HCEC 1CT (cell line): ENCODE results near the gene HYDIN.
A peak's percentile ranks its signal among the peaks of the same experiment; 100 is the strongest.
"Not testable (repeated sequence)": the region's sequence is repeated elsewhere in the genome, so short reads cannot be mapped to it uniquely, and the experiment has no call there.

Experiments
- DNase-seq: peaks from one replicate; pipeline ENCODE4 v3.0.0-alpha.2; 2017

HYDIN gene

DNA sequence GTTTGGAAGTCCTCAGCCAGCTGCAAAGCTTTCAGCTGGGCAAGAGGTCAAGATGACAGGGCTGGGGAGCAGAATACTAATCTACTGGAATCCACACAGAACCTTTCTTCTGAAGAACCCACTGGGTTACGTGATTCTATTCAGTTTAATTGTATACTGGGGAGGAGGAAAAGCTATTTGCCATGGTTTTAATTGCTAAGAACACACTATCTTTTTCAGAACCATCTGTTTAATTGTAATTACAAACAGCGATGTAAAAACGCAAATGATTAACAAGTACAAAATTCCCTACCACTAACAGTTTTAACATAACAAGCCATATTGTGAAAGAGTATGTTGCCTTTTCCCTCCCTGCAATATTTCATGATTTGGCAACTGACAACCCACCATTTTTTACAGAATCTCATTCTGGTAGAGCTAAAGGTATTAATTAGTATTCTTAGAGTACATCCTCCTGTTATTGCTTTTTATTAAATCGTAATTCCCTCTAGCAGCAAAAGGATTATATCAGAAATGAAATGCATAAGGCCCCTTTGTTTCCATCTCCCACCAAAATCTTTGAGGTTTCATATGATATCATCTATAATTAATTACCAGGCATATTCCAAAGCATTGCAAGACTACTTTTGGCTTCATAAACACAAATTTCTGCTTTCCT lies 12.1 kb downstream of the HYDIN start:
- DNase-seq = no peak

DNA sequence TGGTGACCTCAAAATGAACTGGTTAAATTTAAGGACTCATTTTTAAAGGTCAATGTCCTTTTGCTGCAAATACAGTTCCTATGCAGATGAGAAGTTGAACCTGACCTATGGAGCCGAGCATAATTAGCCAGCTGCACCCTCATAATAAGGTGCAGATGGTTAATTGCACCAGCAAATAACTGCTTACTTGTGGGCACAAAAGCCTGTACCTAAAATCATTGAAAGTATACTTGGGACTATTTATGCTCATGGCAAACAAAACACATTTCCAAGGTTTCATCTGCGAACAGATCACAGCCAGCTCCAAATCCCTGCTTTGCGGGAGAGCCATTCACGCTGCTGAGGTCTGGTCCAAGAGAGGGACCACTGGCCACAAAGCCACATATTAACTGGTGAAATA lies 13.0 kb downstream of the HYDIN start:
- DNase-seq = no peak

DNA sequence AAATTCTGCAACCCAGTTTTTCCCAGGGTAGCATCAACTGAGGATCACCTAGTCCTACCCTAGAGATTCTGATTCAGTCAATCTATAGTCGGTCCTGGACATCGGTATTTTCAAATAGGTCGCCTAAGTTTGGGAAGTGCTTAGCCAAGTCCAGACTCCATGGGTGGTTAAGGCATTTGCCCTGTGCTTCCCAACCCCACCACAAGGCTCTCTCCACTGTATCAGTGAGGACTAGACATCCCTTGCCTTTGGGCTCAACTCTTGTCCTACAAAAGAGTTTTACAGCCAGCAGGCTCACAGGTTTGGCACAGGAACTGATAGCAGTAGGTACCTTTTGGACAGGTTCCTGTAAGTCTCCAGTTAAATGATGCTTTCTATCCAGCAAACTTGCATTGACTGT lies 13.8 kb downstream of the HYDIN start:
- DNase-seq = no peak

DNA sequence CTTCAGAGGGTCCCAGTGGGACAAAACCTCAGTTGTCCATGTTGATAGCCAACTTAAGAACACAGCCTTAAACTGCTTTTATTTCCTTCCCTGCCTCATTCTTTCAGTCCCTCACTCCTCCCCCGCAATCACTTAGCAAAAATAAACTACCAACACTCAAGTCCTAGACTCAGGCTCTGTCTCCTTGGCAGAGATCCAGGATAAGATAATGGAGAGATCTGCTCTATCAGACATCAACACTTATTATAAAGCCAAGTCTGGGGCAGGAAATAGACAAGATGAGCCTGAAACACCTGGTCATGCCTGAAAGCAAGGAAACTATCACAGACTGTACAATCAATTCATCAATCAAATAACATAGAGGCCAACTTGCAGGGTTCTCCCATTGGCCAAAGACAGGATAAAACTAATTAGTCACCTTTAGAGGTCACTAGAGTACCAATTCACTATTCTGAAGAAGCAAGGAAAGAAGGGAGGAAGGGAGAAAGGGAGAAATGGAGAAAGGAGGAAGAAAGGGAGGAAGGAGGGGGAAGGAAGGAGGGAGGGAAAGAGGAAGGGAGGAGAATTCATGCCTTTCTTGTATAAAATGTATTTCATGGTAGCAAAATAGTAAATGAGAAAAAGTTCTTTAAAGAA lies 15.7 kb downstream of the HYDIN start:
- DNase-seq = peak; percentile 10

DNA sequence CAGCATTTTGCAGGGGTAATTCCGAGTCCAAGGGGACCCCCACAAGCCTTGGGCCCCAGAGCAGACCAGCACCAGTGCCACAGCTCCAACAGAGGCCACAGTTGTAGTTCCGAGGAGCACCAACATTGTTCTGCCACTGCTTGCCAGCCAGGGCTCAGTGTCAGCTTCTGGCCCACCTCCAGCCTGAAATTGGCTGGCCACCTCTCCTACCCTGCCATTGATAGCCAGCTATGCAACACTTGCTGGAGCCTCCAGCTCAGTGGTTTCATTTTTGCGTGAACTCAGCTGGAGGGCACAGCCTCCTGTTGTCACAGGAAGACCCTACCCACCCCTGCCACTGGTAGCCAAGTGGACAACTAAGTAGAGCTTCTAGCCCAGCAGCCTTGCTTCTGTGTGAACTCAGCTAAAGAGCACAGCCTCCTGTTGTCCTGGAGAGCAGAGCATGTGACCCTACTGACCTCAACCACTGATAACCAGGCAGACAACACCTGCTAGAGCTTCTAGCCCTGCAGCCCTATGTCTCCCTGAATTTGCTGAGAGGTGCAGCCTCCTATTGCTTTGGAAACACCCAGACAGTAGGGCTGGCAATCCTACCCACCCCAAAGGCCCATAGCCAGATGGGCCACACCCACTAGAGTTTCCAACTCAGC lies 24.9 kb downstream of the HYDIN start:
- DNase-seq = no peak

DNA sequence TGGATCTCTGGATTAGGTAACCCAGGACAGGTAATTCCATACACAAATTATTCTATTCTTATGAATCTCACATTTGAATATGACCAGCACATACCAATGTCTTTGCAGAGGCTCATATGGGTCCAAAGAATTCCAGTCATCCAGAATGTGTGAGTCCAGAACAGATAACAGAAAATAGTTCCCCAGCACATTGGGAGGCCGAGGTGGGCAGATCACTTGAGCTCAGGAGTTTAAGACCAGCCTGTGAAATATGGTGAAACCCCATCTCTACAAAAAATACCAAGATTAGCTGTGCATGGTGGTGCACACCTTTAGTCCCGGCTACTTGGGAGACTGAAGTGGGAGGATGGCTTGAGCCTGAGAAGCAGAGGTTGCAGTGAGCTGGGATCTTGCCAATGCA lies 26.9 kb downstream of the HYDIN start:
- DNase-seq = no peak

DNA sequence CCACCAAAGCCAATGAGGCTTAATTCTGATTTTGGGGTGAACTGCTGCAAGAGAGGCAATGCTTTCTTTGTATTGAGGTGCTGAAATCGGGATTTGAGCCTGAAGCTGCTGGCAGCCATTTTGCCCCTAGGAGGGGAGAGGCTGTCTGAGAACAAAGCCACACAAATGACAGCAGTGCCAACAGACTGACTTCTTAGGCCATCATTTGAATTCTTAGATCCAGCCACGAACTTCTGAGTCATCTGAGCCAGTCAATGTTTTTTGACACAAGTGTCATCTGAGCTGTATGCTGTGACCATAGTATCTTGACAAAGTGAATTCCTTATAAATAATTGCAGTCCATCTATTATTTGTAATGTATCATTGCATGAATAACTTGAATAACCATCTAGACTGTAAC lies 29.0 kb downstream of the HYDIN start:
- DNase-seq = no peak

DNA sequence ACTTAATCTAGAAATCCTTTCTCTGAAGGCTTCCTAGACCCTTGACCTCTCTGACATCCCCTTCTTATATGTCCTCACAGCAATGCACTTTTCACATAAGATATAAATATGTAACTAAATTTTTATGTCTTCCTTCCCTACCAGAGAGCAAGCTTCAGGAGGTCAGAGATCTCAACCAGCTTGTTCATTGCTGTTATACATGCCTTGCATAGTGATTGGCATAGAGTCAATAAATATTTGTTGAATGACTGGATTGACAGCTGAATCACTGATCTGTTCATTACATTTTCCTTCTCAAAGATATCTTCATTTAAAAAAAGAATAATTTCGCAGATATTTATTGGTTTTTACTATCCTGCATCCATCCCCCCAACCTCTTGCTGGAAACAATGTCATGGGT lies 29.5 kb downstream of the HYDIN start:
- DNase-seq = no peak

DNA sequence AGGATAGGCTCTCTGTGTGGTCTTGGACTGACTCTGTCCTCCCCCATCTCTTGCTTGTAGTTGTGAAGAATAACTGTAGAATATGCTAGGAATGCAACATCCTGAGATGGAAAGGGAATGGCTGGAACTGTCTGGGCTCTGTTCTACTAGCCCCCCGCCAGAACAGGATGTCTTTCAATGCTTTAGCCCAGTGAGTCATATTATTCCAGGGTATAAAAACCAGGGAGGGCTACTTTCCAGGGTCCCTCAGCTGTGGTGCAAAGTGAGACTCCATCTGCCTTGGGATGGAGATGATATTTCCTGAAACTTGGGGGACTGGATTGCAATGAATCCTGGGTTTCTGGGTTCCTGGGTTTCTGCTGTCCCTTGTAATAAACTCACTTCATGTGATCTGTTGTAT lies 32.1 kb downstream of the HYDIN start:
- DNase-seq = no peak

DNA sequence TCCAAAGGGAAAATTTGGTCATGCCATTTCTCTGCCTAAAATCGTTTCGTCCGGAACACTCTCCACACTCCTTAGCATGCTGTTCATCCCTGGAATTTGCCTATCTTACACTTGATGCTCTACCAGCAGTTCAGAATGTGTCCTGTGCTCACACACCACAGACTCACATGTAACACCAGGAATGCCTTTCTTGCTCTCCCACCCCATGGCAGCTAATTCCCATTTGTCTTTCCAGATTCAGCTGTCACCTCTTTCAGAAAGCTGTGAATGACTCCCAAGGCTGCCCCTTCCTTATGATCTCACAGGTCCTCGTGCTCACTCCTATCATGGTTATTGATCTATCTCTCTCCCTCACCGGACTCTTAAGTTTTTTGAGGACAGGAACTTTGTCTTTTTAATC lies 38.1 kb downstream of the HYDIN start:
- DNase-seq = no peak

DNA sequence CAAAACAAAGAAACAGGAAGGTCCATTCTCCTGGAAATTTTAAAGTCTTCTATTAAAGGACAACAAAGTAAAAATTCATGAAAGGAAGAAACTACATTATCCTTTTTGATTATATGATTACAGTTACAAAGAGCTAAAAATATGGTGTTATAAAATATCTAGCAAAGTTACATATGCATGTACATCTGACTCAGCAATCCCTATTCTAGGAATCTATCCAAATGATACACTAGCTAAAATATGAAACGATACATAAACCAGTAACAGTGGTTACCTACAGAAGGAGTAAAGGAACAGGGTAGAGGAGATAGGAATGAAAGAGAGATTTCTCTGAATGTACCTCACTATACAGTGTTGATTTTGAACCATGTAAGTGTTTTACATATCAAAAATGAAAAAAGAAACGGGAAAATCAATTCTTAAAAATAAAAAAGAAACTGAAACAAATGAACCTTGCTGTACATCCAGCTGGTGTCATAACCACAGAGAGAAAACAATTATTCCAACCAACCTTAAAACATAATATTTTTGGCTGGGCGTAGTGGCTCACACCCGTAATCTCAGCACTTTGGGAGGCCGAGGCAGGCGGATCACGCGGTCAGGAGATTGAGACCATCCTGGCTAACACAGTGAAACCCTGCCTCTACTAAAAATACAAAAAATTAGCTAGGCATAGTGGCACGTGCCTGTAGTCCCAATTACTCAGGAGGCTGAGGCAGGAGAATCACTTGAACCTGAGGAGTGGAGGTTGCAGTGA lies 41.4 kb downstream of the HYDIN start:
- DNase-seq = no peak

DNA sequence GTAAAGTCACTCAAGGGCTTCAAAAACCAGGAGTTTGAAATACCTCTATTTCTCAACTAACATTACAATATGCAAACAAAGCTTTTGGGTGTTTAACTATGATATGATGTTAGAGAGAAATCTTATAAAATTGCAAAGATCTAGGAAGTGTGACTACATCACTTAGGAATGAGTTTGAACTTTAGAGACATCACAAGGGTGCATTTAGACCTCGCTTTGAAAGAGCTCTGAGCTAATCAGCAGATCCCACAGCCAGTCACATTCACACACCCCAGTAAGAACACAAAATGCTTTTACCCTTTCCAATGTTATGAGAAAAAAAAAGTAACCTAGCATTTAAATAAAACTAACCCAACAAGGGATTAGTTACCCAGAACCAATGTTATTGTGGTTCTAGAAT lies 45.2 kb downstream of the HYDIN start:
- DNase-seq = no peak

DNA sequence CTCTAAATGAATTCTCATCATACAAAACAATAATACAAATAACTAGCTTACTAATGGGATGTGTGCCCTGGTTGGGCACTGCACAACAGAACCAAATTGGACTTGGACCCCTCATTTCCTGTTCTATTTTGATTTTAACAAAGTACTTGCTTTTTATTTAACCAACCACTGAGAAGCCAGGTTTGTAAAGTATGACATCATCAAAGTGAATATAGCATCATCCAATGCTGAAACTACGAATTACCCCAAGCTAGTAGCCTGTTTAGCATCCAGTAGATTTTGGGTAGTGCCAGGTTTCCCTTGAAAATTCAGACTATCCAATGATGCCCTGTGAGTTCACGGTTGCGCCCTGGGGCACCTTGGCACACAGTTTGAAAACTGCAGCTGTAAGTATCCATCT lies 51.0 kb downstream of the HYDIN start:
- DNase-seq = no peak

DNA sequence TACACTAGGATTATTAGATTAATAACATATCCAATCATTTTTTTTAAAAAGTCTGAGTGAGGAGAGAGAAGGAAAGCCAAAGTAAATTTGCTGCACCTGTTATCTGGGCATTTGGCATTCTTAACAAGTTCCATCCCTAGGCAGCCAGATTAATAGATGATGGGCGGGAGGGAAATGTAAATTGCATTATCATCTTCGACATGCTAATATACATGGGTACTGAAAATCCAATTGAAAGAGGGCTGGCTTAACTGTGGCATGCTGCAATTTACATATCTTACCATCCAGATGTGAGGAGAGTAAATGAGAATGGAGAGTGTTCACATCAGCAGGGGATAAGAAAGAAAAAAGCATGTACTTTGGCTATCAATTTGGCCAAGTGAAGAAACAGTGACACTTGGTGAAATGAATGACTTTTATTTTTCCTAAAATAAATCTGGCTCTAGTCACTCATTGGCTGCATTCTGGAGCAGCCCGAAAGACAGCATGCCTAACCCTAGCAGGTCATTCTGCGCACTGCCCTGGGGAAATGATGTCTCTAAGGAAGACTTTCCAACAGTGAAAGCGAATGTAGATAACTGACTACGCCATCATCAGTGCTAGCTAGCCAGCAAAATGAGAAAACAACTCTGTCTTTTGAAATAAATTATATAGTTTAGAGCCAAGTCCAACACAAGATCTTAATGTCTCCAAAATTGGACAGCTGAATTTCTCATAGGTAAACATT lies 57.9 kb downstream of the HYDIN start:
- no peak for DNase-seq

DNA sequence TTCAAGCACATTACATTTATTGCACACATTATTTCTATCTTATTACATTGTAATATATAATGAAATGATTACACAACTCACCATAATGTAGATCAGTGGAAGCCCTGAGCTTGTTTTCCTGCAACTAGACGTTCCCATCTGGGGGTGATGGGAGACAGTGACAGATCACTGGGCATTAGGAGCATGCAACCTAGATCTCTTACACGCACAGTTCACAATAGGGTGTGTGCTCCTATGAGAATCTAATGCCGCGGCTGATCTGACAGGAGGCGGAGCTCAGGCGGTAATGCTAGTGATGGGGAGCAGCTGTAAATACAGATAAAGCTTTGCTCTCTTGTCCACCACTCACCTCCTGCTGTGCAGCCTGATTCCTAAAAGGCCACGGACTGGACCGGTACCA lies 69.5 kb downstream of the HYDIN start:
- DNase-seq = not testable (repeated sequence)

DNA sequence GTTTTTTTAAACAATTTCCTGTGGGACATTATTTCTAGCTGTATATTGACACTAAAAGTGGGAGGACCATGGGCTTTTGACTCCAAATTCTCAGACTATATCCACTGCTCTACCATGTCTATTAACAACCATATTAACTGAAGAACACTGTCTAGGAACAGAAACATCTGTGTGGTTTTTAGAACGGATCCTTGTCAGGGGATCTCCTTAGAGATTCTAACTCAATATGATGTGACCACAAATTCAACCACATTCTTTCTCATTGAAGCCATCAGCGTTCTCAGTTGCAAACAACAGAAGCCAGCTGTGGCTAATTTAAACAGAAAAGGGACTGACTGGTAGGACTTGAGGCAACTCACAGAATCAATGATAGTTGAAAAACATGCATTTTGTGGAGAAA lies 73.2 kb downstream of the HYDIN start:
- DNase-seq = not testable (repeated sequence)

DNA sequence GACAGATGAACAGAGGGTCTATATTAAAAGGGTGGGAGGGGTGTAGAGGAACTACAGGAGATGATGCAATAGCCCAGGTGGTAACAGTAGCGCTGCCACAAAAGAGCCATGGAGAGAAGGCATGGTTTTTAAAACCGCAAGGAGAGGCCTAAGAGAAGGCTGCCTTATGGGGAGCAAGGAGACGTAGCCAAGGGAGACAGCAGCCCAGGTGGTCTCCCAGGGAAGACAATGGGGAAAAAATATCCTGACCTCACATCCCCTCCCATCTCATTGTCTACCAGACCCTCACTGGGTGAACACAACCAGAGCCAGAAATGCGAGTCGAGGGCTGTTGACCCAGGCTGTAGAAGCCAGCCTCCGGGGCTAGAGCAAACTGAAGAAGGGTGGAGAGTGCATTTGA lies 77.2 kb downstream of the HYDIN start:
- DNase-seq = not testable (repeated sequence)

DNA sequence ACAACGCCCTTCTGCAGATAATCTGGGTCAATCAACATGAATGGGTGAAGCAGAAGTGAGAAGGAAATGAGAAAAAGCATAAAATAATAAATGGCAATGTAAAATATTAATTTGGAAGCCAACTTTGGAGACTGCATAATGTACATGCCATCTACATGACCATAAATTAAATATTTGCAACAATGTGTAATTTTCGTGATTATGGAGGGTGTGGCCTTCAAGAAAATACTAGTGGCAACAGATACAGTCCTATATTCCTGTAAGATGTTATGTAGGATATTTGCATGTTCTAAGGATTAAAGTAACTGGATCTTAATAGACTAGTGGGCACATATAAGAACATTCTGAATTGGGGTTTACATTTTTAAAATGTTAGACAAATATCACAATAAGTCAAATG lies 78.9 kb downstream of the HYDIN start:
- not testable (repeated sequence) for DNase-seq

DNA sequence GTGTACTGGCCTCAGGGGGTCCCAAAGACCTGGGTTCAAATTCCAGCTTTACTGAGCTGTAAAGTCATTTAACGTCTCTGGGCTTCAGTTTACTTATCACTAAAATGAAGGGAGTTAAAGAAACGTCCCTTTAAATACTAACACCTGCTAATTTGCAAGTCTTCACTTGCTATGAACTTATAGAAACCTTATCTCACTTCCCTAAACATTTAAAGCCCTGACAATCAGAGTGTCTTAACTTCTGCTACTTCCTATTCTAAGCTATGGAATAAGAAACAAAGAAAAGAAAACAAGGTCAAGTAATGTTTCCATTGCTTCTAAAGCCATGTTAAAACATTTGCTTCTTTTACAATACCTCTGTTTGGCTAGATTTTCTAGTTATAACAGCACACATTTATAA lies 87.3 kb downstream of the HYDIN start:
- not testable (repeated sequence) for DNase-seq

DNA sequence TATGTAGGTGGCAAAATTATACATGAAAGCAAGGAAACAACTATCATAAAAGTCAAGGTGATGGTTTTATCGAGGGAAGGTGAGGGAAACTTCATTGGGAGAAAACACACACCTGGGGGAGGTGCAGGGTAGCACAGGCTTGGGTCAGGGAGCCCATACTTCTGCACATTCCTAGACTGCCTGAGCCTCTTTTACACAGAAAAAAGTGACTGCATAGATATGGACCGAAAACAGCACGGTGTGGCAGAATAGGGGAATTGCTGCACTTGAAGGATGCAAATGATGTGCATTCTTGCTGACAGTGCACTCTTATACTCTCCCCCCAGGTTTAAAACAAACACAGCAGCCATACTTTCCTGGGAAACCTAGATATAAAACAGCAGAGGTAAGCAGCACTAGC lies 120.0 kb downstream of the HYDIN start:
- DNase-seq = not testable (repeated sequence)

DNA sequence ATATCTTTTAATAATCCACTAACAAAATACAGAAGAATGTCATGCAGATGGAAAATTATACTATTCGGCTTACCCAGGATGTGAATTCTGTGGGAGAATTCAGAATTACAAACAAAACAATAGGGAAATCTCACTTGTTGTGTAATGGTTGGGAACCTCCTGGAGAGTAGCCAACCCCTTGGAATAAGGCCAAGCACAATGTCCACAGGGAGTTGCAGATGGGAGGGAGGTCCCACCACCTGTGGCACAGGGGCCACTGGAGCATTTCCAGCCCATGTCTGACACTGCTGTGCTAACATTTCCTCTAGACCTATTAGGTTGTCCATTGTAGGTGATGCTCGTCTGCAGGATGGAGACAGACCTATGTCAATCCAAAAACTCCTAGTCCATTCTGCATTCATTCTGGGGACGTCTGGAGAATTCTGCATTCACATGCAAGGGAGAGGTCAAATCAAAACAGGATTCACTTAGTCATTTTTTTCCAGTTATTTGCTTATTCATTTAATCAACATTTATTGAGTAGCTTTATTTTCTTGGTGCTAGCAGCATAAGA lies 120.8 kb downstream of the HYDIN start:
- DNase-seq = not testable (repeated sequence)

DNA sequence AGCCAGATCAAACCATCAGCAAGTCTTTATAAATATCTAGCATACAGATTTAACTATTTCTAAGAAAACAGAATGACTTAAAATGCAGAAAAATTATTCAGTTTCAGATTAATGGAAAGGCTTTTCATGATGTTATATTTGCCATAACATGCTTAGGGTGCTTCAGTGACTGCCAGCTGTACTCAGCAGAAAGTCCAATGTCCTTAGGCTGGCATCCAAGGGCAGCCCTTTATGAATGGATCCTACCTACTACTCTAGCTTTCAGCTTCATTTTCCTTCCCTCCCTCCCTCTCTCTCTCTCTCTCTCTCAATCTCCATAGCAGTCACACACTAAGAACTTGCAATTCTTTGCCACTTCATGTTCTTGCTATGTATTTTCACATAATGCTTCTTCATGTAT lies 124.6 kb downstream of the HYDIN start:
- not testable (repeated sequence) for DNase-seq

DNA sequence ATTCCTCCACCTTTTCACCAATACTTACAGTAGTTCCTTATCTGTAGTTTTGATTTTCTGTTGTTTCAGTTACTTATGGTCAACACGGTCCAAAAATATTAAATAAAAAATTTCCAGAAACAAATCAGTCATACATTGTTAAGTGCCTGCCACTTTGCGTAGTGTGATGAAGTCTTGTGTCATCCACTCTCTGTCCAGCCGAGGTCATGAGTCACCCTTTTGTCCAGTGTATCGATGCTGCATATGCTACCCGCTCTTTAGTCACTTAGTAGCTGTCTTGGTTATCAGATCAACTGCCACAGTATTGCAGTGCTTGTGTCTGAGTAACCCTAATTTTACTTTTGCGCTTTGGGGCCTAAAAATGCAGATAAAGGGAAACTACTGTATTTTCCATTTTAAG lies 146.9 kb downstream of the HYDIN start:
- not testable (repeated sequence) for DNase-seq
